Vagina (tissue), 1 donor: ENCODE results near the gene SEPTIN14. TPM values are rescaled to one million over a fixed set of nuclear protein-coding genes. Genes with fewer than 3 reads are reported as not detected.

Experiments used
- small RNA-seq: library from RNA; depleted of rRNA; stranded (forward); fragments of <200 nt; gene quantifications from one replicate; pipeline ENCODE3, GENCODE V24; 2016
- total RNA-seq: library from RNA; depleted of rRNA; stranded (reverse); fragments of >200 nt; gene quantifications from one replicate; pipeline ENCODE4 v1.2.3, GENCODE V29; 2016

SEPTIN14 gene
- total RNA-seq, 1 donor from 2014 or later, result not detected

Small RNA genes within 50 kb of the gene (small RNA-seq; reads per million reads assigned to genes)
- gene AC092647.1, result not detected
- gene AC092647.2, result not detected
- not detected for gene RNU6-1126P

Other genes with a start within 250 kb of the SEPTIN14 start
- gene ZNF713, start 24.7 kb upstream of the SEPTIN14 start, total RNA-seq, result 2.2 TPM
- 5.6 TPM for gene MRPS17, start 89.1 kb upstream of the SEPTIN14 start, total RNA-seq
- gene NIPSNAP2, start 101.8 kb upstream of the SEPTIN14 start, total RNA-seq, result 72.2 TPM
- 13.3 TPM for gene PSPH, start 188.7 kb upstream of the SEPTIN14 start, total RNA-seq
- gene CCT6A, start 189.0 kb upstream of the SEPTIN14 start, total RNA-seq, result 82.0 TPM
- gene SUMF2, start 201.5 kb upstream of the SEPTIN14 start, total RNA-seq, result 88.4 TPM
- gene PHKG1, start 230.2 kb upstream of the SEPTIN14 start, total RNA-seq, result not detected
- 306 TPM for gene CHCHD2, start 243.7 kb upstream of the SEPTIN14 start, total RNA-seq